GM06990 (cell line): ENCODE data around the gene SEMA3F.

Experiments used
- DNase-seq: peaks from one replicate; pipeline ENCODE4 v3.0.0-alpha.2; 2011; ENCODE audit not compliant: insufficient read length; ENCODE audit errors: extremely low read depth
- H3K27me3 ChIP-seq: replicated peaks from 2 replicates; pipeline ENCODE4 v1.6.0; 2011; ENCODE audit warnings: low read length; ENCODE audit not compliant: control insufficient read depth, insufficient read depth
- H3K36me3 ChIP-seq: 2 replicates; pipeline ENCODE4 v1.5.1; 2011; ENCODE audit warnings: low read length; ENCODE audit not compliant: control insufficient read depth, insufficient read depth
- H3K4me3 ChIP-seq: replicated peaks from 2 replicates; pipeline ENCODE4 v1.5.1; 2011; ENCODE audit warnings: low read depth, mild to moderate bottlenecking, control low read depth, low read length
- CTCF ChIP-seq: IDR thresholded peaks from 2 replicates; pipeline ENCODE4 v1.5.1; 2011; ENCODE audit warnings: low read length, control low read depth, mild to moderate bottlenecking, inconsistent platforms; ENCODE audit not compliant: insufficient read depth, poor library complexity, severe bottlenecking

SEMA3F gene

DNA sequence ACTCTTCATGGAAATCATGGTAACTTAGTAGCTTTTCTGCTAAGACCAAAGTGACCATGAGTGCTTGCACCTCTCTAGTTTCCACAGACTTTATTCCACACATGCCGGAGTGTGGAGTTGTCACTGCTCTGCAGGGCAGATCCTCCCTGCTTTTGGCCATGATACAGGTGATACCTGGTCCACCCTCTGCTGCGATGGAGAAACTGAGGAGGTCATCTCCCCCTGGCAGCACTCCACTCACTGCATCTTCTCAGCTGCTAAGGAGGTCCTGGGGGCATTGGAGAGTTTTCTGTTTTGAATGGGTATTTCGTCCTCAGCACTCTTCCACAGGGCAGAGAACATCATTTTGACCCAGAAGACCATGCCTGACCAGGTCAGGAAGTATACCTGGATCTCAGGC, 35.3 kb upstream of the SEMA3F start:
- Histone ChIP-seq H3K27me3 (no peaks in the 10 kb centered on the region), H3K4me3 (no peak overlapping the region), H3K36me3 (peaks cover 38% of the 10 kb centered on the region)
- DNase-seq: no peak
- TF ChIP-seq CTCF: no peak

- no peak for DNase-seq
- peaks cover 32% of the 10 kb centered on the region for H3K36me3 ChIP-seq
- H3K4me3 ChIP-seq: no peak overlapping the region
- no peak for TF ChIP-seq CTCF
- no peaks in the 10 kb centered on the region for H3K27me3 ChIP-seq
These were observed 34.6 kb upstream of the SEMA3F start for GRCh38 chr3:50120364-50121071.

GRCh38 chr3:50121072-50122032, 33.8 kb upstream of the SEMA3F start:
- Histone ChIP-seq H3K4me3 (no peak overlapping the region), H3K27me3 (no peaks in the 10 kb centered on the region)
- peak; percentile 79 for TF ChIP-seq CTCF

GRCh38 chr3:50122071-50122470, 33.1 kb upstream of the SEMA3F start:
- no peak for DNase-seq
- H3K27me3 ChIP-seq: no peaks in the 10 kb centered on the region
- H3K4me3 ChIP-seq: no peak overlapping the region
- peaks cover 21% of the 10 kb centered on the region for H3K36me3 ChIP-seq
- no peak for TF ChIP-seq CTCF

More at GRCh38 chr3:50121072-50122032, 33.8 kb upstream of the SEMA3F start:
- H3K36me3 ChIP-seq: peaks cover 25% of the 10 kb centered on the region
- DNase-seq: peak; percentile 42

- Histone ChIP-seq H3K36me3 (peaks cover 16% of the 10 kb centered on the region), H3K4me3 (no peak overlapping the region), H3K27me3 (no peaks in the 10 kb centered on the region)
- DNase-seq: no peak
- TF ChIP-seq CTCF: no peak
These were observed 32.3 kb upstream of the SEMA3F start for GRCh38 chr3:50122661-50123391.
